ENCODE results near the gene CYP2W1.
"Not testable (repeated sequence)": the region's sequence is repeated elsewhere in the genome, so short reads cannot be mapped to it uniquely, and the experiment has no call there.

The CYP2W1 gene

DNA sequence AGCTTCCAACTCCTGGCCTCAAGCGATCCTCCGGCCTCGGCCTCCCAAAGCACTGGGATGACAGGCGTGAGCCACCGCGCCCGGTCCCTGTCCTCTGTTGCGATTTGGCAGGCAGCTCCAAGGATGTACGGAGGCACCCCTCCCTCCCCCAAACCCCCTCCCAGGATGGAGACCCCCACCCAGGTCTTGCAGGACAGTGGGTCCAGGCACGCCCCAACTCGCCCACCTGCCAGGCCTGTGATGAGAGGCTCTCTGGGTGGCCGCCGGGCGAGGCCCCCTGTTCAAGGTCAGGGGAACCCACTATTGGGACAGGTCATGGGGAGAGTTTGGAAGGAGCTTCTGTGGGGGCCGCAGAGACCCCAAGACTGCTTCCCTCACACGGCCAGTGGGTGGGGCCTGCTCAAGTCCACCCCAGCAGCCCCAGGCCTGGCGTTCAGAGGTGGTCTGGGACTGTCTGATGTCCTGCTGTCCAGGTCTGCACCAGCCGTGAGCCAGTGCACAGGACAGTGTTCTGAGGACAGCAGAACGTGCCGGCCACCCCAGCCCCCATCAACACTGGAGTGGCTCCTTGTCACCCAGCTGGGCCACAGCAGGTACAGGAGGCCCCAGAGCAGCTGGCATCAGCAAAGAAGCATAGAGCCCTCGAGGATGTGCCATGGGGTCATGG, 31.0 kb upstream of the CYP2W1 start:
- in situ Hi-C loops (cut with MboI; ENCODE audit: low sequenced_read_pairs), result no loop called here

DNA sequence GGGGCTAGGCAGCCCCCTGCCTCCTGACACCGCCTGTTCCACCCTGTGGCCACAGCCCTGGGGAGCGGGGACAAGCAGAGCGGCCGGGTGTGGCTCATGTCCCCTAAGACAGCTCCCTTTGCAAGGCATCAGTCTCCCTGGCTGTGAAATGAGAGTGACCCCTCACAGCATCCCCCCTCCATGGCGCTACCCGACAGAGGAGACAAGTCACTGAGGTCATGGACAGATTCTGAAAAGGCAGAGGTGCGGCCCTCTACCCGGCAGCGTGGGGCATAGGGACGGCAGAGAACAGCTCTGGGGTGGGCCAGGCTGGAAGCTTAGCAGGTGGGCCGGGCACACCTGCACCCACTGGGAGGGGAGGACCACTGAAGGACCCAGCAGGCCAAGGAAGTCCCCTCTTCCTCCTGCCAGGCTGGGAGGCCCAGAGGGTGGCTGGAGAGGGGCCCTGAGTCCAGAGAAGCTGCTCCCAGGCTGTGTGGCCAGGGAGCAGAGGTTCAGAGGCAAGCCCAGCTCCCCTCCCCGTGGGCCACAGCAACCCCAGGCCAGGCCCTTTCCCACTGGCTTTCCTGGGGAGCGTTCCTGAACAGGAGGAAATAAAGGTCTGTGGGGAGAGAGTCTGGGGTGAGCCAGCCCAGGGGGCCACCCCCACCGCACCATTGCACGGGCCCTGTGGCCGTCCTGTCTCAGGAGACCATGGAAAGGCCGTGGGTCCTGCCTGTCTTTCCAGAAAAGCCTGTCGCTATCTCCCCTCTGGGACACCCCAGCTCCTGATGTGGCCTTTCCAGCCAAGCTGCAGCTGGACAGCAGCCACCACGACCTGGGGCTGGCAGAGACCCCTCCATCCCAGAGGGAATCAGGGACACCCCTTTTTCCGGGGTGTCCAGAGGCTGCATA, 30.2 kb upstream of the CYP2W1 start:
- in situ Hi-C loops (cut with MboI; ENCODE audit: low sequenced_read_pairs), result no loop called here

DNA sequence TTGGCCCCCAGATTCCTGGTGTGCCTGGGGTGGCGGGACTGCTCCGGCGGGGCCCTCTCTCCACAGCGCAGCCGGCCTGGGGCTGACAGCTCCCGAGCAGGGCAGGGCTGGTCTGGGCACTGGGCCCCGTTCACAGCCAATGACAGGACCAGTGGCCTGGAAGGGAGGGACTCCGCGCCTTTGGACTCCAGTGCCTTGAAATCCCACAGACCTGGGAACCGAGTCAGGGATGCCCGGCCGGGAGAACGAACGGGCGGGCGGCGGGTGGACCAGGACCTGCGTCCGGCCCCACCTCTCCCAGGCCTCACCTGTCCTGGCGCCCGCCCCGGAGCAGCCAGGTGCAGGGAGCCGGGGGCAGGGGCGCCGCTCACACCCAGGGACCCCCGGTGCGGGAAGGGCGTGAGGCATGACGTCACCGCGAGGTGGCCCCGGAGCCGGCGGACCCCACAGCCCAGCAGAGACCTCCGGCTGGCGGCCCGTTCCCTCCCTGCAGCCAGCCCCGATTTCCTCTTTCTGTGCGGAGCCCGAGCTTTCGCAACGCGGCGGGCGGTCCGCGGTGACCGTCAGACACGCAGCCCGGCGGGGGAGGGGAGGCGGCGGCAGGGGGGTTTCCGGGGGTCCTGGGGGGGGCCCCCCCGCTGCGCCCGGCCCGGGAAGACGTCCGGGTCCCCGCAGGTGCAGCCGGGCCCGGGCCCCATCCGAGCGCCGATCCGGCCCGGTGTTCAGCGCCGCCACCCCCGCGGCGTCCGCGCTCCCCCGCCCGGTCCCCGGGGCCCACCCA, 29.2 kb upstream of the CYP2W1 start:
- in situ Hi-C loops (cut with MboI; ENCODE audit: low sequenced_read_pairs), result no loop called here

DNA sequence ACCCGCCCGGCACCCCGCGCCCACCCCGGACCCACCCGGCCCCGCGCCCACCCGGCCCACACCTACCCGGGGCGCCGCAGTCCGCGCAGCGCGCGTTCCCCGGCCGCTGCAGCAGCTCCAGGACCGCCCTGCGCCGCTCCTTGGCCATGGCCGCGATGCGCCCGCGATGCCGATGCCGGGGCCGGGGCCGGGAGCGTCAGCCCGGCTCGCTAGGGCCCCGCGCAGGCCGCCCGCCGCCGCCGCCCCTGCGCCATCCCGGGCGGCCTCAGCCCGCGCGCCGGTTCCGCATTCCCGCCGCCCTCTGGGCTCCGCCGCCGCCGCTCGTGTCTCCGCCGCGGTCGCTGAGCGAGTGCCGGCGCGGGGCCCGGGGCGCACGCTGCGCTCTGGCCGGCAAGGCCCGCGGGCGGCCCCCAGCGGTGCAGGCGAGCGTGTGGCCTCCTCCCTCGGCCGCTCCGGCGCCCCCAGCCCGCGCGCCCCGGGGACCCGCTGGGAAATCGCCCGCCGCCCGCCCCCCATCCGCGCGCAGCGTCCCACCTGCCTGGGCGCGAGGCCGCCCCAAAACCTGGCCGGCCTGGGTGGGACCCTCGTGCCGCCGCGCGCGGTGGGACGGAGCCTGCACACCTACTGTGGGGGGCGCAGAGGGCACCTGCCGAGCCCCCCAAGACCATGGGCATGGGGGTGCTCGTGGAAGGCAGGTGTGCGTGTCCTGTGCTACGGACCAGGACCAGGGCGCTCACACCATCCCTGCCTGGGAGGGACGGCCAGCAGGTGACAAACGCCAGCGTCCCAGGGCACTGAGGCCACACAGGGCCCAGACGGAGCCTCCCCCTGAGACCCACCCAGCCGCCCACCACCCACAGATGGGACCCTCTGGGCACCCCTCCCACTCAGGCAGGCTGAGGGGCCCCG, 28.4 kb upstream of the CYP2W1 start, which contains the start of gene ADAP1:
Gene ADAP1, minus strand, starts transcription at position 351 of the 909 bp plus-strand sequence. Its CDS starts 203 bp downstream, at position 148.
- in situ Hi-C loops (cut with MboI; ENCODE audit: low sequenced_read_pairs), result no loop called here

DNA sequence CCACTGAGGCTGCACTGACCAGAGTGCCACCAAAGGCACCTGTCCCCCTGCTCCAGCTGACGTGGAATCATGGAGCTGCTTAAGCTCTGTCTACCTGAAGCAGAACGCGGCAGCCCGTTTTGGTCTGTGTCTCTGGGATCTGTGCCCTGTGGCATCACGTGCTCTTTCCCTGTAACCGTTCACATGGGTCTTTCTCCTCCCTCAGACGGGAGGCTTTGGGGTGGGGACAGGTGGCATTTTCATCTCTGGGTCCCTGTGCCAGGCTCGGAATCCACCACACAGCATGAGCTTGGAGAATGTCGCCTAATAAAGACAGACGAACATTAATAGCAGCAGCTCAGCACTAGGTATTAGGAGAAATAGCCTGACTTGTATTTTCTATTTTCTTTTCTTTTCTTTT, 26.9 kb upstream of the CYP2W1 start:
- in situ Hi-C loops (cut with MboI; ENCODE audit: low sequenced_read_pairs), result no loop called here

DNA sequence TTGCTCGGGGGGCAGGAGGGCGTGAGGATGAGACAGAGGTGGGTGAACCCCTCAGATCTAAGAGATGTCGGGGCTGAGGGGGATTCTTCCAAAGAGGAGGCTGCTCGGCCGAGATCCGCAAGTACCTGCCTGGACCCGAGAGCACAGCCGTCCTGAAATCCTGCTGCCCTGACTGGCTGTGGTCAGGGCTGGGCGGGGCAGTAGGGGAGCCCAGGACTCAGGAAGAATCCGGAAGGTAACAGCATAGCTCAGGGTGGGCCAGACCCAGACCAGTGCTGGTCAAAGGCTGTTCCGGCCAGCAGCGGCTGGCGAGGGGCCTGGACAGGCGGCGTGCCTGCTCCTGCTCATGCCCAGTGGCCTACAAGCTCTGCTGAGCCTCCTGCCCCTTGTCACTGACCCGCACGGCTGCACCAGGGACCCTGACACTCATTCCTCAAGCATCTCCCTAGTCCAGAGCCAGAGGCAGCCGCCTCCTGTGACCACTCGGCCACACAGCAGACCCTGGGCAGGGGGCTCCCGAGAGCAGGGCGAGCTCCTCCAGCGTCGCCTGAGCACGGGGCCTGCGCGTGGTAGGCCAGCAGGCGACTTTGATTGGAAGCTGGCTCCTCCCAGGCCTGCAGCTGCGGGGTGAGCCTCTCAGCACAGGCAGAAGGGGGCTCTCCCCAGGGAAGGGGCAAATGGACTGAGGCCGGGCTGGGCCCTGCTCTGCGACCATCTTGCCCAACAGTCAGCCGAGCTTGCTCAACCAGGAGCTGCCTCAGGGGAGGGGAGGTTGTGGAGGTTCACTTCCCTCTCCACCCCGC, 25.4 kb upstream of the CYP2W1 start:
- in situ Hi-C loops (cut with MboI; ENCODE audit: low sequenced_read_pairs), result no loop called here

DNA sequence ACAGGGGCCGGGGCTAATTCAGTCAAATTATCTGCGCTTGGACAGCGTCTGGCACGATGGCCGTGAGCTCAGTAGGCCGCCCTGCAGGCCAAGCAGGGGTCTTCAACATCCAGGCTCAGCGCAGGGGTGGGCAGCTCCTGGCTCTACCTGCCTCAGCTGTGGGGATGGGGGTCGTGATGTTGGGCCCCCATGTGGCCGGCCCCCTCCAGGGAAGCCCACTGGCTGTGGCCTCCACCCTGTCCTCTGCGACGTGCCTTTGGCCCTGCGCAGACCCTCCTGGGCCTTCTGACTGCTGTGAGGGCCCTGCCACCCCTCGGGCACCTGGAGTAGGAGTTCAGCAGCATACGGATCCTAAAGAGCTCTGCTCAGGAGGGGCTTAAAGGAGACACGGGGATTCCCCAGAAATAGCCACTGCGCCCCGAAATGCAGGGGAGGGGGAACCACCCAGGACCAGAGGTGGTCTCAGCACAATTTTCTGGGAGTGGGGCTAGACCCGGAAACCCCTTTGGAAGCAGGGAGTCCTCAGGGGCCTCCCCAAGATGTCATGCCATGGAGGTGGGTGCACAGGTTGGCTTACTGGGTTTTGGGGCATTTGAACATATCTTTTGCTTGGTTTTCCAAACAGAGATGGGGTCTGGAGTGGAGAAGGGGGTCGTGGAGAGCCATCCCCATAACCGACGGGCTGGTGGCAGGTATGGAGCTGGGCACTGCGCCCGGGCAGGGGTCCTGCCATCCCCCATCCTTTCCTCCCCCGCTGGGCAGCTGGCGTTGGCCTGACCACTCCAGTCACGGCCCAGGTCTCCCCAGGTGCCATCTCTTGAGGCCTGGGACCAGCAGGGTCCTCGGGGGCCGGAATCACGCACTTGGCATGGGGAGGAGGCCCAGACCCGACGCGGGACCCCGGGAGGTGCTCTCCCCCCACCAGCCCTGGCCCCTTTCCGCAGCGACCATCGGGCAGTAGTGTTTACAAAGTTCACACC, 24.5 kb upstream of the CYP2W1 start:
- in situ Hi-C loops (cut with MboI; ENCODE audit: low sequenced_read_pairs), result no loop called here

DNA sequence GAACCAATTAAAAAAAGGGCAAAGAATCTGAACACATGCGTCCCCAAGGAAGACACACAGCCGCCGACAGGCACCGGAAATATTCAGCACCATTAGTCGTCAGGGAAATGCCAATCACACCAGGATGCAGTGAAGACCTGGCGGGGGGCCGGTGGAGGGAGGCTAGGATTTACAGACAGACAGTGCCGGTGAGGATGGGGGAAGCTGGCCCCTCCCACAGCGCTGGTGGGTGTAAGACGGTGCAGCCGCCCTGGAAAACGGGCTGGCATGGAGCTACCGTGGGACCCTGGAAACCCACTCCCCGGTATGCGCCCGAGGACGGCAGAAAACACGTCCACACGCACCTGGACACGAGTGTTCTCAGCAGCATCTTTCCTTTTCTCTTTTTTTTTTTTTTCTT, 23.7 kb upstream of the CYP2W1 start:
- in situ Hi-C loops (cut with MboI; ENCODE audit: low sequenced_read_pairs), result no loop called here

DNA sequence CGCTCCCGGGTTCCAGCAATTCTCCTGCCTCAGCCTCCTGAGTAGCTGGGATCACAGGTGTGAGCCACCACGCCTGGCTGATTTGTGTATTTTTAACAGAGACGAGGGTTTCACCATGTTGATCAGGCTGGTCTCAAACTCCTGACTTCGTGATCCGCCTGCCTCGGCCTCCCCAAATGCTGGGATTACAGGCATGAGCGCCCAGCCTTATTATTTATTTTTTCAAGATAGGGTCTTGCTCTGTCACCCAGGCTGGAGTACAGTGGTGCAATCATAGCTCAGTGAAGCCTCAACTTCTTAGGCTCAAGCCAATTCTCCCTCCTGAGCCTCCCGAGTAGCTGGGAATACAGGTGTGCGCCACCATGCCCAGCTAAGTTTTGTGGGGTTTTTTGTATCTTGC, 23.2 kb upstream of the CYP2W1 start:
- in situ Hi-C loops (cut with MboI; ENCODE audit: low sequenced_read_pairs), result not testable (repeated sequence)

DNA sequence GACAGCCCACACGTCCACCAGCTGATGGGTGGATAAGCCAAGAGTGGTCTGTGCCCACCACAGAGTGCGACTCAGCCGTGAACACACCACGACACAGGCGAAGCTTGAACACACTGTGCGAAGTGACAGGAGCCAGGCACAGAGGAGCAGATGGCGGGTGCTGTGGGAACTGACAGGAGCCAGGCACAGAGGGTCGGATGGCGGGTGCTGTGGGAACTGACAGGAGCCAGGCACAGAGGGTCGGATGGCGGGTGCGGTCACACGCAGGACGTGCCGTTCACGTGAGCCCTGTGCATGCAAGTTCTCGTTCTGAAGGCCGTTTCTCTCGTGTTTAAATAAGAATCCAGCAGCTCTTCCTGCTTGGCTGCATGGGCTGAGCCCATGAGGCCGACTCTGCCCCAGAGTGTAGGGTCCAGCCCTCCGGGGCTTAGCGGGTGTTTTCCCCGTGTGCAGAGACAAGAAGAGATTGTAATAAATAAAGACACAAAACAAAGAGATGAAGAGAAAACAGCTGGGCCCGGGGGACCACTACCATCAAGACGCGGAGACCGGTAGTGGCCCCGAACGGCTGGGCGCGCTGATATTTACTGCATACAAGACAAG, 22.6 kb upstream of the CYP2W1 start:
- in situ Hi-C loops (cut with MboI; ENCODE audit: low sequenced_read_pairs), result no loop called here

DNA sequence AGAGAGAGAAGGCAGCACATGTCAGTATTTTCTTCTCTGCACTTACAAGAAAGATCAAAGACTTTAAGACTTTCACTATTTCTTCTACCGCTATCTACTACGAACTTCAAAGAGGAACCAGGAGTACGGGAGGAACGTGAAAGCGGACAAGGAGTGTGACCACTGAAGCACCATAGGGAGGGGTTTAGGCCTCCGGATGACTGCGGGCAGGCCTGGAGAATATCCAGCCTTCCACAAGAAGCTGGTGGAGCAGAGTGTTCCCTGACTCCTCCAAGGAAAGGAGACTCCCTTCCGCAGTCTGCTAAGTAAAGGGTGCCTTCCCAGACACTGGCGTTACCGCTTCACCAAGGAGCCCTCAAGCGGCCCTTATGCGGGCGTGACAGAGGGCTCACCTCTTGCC, 22.0 kb upstream of the CYP2W1 start:
- in situ Hi-C loops (cut with MboI; ENCODE audit: low sequenced_read_pairs), result not testable (repeated sequence)

DNA sequence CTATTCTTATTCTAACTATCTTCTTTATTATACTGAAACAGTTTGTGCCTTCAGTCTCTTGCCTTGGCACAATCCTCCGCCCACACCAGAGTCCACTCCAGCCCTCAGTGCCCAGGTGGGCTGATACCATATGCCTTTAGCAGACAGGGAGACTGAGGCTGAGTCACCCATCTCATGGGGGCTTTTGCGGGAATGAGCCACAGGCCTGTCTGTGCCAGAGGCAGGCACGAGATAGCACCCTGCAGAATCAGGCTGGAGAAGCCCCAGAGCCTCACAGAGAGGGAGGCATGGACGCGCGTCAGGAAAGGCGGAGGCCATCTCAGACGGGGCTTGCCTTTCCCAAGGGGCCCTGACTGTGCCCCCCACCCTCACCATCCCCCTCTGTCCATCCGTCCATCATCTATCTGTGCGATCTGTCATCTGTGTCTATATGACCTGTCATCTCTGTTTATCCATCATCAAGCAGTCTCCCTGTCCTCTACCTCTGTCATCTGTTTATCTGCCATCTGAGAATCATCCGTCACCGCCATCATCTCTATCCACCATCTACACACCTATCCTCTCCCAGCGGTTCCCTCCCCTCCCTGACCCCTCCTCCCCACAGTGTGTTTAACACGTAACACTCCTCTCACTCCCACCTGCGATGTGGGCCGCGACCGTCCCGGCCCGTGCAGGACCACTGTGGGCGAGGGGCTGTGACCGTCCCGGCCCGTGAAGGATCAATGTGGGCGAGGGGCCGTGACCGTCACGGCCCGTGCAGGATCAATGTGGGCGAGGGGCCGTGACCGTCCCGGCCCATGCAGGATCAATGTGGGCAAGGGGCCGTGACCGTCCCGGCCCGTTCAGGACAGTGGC, 21.2 kb upstream of the CYP2W1 start:
- in situ Hi-C loops (cut with MboI; ENCODE audit: low sequenced_read_pairs), result no loop called here

DNA sequence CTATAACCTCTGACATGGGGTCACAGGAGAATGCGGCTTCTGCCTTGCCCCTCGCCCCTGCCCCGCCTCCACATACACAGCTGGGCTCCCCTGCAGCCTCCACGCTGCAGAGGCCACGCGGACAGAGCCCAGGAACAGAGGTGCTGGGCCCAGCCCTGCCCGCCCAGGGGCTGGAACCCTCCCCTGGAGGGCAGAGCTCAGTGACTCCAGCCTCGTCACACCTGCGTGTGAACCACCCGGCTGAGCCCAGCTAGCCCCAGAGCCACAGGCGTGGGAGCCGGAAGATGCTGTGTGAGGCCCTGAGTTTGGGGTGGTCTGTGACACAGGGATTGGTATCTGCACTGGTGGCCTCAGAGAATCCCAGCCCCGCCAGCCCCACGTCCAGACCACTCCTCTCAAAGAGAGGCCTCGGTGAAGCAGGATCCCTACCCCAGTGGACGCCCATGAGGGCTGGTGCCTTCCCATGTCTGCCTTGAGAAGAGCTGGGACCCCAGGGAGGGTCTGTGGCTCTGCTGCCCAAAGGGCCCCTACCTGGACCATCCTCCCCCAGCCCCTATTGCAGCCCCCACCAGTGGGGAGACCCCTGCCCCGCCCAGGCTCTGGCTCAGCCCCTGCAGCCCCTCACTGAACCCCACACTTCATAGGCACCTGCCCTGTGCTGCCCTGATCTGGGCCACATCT, 20.4 kb upstream of the CYP2W1 start:
- in situ Hi-C loops (cut with MboI; ENCODE audit: low sequenced_read_pairs), result no loop called here

DNA sequence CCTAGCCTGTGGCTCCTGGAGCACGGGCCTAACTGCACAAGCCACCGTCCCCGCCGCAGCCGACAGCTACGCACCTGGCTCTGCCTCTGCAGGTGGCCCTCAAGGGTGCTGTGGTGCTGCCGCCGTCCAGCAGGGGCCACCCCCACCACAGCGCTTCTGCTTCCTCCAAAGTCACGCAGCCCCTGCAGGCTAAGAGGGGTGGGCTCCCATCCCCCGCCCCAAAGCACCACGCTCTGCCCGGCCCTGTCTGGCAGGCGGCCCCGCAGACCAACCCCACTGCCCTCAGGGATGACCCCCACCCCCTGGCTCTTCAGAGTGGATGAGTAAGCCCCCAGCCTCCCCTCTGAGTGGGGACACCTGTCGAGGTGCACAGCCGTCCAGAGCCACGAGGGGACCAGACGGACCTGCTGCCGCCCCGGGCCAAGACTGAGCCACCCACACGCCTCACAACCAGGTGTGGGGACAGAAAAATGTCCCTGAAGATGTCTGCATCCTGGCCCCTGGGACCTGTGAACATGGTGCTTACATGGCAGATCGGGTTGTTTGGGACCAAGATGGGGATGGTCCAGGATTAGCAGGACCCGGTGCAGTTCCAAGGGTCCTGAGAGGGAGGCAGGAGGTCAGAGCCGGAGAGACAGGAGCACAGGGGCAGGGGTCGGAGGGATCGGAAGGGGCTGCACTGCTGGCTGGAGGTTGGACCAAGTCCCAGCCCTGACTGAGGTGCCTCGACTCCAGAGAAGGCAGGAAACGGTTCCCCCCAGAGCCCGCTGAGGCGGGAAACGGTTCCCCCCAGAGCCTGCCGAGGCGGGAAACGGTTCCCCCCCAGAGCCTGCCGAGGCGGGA, 19.5 kb upstream of the CYP2W1 start:
- in situ Hi-C loops (cut with MboI; ENCODE audit: low sequenced_read_pairs), result no loop called here

DNA sequence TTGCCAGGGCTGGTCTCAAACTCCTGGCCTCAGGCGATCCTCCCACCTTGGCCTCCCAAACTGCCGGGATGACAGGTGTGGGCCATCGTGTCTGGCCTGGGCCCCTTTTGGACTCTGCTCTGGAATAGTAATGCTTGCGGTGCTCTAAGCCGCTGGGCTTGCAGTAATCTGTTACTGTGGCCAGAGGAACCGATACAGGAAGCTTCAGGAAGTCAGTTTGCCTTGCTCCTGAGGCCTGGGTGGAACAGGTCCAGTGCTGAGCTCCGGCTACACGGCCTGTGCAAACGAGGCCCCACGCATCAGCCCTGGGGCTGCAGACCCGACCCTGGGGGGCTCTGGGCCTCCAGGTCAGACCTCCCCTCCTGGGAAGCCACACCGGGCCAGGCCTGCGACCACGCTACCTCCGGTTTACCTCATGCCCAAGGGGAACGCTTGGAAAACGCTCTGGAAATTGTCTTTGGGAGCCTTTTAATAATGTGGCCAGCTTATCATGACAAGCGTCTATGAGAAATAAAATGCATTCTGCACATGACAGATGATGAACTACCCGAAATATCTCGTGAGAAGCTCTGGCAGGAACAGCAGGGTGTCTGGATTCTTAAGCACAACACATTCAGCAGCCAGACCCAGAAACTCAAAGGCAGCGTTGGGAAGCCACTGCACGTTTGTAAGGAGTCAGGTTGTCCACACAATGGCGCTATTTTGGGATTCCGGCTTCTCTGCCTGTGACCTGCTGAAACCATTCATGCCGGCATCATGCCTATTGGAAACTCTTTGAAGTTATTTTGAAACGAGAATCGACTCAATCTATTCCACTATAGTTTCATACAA, 18.4 kb upstream of the CYP2W1 start:
- in situ Hi-C loops (cut with MboI; ENCODE audit: low sequenced_read_pairs), result no loop called here
